GM19025 (cell line): ENCODE data around the gene RGL4.
"Not testable (repeated sequence)": the region's sequence is repeated elsewhere in the genome, so short reads cannot be mapped to it uniquely, and the experiment has no call there.

ENCODE experiments used
- ATAC-seq: cut with Tn5 transposase; IDR thresholded peaks from one replicate; pipeline ENCODE4 v1.9.1; 2021; ENCODE audit warnings: mild to moderate bottlenecking, low read depth, moderate library complexity; ENCODE audit not compliant: unreplicated experiment

The RGL4 gene

DNA sequence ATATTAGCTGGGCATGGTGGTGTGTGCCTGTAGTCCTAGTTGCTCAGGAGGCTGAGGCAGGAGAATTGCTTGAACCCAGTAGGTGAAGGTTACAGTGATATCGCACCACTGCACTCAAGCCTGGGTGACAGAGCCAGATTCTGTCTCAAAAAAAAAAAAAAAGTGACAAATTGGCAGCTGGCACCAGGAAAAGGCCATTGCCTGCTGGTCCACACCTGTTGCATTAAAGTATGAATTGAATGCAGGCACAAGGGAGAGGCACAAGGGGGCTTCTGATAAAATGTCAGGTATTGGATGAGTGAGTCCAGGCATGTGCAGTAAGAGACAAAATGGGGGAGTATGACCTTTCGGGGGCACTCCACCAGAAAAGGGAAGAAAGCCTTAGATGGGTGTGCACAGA is 31.9 kb downstream of the RGL4 start:
- ATAC-seq, result no peak

DNA sequence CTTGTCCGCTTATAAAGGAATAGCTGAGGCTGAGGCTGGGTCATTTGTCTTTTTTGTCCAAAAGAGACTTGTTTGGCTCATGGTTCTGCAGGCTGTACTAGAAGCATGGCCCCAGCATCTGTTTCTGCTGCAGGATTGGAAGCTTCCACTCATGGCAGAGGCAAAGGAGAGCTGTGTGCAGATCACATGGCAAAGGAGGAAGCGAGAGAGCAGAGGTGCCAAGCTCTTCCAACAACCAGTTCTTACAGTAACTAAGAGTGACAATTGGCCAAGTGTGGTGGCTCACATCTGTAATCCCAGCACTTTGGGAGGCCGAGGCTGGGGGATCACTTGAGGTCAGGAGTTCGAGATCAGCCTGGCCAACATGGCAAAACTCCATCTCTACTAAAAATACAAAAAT is 37.3 kb downstream of the RGL4 start:
- ATAC-seq, result not testable (repeated sequence)

DNA sequence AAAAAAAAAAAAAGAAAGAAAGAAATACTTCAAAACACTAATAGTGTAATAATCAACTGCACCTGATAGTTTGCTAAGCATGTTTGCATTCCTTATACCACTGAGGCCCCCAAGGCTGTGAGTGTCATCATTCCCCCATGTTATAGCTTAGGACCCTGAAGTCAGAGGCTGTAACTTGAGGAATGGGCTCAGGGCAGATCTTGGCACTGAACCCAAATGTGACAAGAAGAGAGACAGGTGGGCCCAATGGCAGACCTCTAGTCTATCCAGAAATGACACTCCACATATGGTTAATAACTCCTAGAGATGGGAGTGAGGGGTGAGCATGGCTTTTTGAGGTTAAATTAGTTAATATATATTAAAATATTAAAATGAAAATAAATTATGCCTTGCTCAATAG is 46.9 kb downstream of the RGL4 start:
- ATAC-seq, result no peak

DNA sequence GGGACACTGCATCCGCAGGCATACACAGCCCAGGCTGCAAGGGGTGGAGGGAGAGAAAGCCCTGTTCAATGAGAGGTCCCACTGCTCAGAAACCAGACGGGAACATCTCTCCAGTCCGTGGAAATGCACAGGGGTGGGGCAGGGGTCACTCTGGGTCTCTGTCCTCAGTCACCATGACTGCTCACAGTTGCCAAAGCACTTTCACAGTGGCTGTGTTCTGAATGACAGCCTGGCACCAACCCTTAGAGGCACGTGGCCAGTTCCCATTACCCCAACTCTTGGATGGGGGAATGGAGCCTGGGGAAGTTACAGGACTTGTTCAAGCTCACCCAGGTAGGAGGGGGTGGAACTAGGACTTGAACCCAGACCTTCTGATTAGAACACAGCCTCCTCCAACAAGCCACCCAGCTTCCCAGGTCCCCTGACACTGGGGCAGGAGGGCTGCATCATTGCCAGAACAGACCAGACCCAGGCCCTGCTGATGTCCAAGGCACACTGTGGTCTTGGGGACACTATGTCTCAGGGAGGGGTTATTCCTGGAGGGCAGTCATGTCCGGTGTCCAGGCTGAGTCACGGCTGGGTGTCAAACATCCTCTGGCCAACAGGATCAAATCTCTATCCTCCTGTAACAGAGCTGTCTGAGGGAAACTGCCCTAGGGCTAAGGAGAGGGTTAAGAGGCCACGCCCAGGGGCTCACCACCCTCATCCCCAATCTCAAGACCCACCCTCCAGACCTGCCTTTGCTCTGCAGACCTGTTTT is 51.9 kb downstream of the RGL4 start:
- no peak for ATAC-seq

DNA sequence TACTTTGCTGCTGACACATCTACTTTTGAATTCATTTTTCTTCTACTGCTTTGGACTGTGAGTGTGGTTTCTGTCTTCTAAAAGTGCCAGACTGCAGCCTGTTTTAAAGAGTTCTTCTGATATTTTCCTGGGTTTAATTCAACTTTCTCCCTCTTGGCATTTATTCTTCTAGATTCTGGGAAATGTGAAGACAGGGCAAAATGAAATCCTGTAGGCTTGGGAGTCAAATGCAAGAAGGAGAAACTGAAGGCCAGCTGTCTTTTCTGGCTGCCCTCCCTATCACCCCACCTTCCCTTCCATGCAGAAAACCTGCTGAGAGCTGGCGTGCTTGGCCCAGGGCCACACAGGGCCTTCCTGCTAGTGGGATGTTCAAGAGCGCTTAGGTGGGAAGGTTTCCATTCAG is 52.5 kb downstream of the RGL4 start:
- no peak for ATAC-seq

DNA sequence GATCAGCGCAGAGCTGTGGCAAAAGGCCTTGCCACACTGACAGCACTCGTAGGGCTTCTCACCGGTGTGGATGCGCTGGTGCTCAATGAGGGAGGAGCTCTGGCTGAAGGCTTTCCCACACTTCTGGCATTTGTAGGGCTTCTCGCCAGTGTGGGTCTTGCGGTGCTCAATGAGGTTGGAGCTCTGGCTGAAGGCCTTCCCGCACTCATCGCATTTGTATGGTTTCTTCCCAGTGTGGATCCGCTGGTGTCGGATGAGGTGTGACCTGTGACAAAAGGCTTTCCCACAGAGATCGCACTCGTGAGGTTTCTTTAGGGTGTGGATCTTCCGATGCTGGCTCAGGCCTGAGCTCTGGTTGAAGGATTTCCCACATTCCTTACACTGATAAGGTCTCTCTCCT is 53.2 kb downstream of the RGL4 start:
- no peak for ATAC-seq

DNA sequence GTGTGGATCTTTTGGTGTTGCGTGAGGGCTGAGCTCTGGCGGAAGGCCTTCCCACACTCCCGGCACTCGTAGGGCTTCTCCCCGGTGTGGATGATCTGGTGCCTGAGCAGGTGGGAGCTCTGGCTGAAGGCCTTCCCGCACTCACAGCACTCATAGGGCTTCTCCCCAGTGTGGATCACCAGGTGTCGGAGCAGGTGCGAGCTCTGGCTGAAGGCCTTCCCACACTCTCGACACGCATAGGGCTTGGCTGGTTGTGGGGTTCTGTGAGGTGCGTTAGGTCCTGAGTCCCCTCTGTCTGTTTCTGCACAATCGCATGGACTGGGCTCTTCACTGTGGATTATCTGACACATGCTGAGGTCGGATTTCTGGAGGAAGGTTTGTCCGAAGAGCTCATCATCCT is 53.7 kb downstream of the RGL4 start:
- no peak for ATAC-seq

DNA sequence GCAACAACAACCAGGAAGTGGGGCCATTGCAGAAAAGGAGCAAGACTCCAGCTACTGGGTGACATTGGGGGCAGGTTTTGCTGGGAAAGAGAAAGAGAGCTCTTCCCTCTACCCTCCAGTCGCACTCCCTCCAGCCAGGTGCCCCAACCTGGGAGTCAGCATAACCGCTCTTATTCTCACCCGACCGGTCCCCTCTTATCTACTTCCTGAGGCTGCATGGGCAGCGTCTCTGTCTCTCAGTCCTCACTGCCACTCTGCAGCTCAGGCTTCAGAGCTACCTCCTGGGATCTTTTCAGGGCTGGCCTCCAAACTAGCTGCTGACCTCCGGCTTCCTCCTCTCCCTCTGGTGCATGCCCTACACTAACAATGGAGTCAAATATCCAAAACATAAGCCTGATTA is 55.0 kb downstream of the RGL4 start:
- no peak for ATAC-seq
